Renal pelvis (tissue), 4 donors: Measurements from ENCODE around the gene BMPR1B. TPM values are rescaled to one million over a fixed set of nuclear protein-coding genes. Genes with fewer than 3 reads are reported as not detected.
A peak's percentile ranks its signal among the peaks of the same experiment; 100 is the strongest.
"Not testable (repeated sequence)": the region's sequence is repeated elsewhere in the genome, so short reads cannot be mapped to it uniquely, and the experiment has no call there.

Experiments
- DNase-seq: peaks from one replicate; pipeline ENCODE4 v3.0.0-alpha.2; 2013
- polyA plus RNA-seq, 3 donors: library from polyadenylated mRNA; unstranded; fragments of 120-200 nt; gene quantifications; one replicate each; pipeline ENCODE4 v1.2.1, GENCODE V29; 2013; ENCODE audit not compliant: insufficient read length in 3 of 3

BMPR1B gene
- polyA plus RNA-seq, 3 donors: 17.3 to 24.4 (median 18.2) TPM

GRCh38 chr4:95021099-95021498 lies 263.3 kb downstream of the BMPR1B start:
- DNase-seq: no peak

DNA sequence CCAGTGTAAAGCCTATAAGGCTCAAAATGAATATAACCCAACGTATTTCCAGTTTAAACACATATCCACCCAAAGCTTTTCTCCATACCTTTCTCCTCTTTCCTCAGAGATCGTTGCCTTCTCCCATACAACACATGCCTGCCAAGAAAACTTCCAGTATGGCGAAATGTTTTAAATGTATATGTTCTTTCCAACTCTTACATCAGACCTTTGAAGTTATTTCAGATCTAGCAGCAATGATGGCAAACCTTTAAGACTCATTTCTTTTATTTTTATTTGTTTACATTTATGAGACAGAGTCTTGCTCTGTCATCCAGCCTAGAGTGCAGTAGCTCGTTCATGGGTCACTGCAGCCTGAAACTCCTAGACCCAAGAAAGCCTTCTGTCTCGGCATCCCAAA lies 265.4 kb downstream of the BMPR1B start:
- DNase-seq: no peak

GRCh38 chr4:95027905-95028618 lies 270.3 kb downstream of the BMPR1B start:
- DNase-seq: no peak

- DNase-seq: no peak
Measured at GRCh38 chr4:95038791-95039190, 281.0 kb downstream of the BMPR1B start.

DNA sequence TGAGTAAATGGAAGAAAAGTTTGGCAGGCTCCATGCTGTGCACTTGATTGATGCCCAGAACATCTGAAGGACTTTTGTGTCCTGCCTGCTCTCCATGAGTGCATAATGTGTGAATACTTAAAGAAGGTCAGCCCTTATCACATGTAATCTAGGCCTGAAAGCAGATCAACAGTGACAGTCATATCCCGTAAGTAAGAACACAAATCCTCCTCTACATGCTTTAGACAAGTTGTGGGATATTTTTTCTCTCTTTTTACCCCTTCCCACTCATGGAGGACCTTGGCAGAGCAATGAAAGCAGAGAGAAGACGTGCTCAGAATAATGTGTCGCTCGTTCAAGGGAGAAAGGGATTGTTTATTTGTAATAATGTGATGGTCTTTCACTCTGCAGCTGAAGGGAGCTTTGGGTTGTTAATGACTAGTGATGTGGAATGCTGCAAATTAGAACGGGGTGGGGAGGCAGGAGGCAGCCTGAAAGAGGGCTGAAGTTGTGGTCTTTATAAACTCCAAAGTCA lies 286.6 kb downstream of the BMPR1B start:
- DNase-seq: no peak

GRCh38 chr4:95045429-95045828 lies 287.7 kb downstream of the BMPR1B start:
- DNase-seq: no peak

DNA sequence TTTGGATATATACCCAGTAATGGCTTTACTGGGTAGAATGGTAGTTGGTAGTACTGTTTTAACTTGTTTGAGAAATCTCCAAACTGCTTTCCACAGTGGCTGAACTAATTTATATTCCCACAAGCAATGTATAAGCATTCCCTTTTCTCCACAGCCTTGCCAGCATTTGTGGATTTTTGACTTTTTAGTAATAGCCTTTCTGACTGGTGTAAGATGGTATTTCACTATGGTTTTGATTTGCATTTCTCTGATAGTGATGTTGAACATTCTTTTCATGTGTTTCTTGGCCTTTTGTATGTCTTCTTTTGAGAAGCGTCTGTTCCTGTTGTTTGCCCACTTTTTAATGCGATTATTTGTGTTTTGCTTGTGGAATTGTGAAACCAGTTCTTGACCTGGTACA lies 290.5 kb downstream of the BMPR1B start:
- no peak for DNase-seq

- DNase-seq: no peak
Measured at GRCh38 chr4:95049551-95050233, 291.9 kb downstream of the BMPR1B start.

DNA sequence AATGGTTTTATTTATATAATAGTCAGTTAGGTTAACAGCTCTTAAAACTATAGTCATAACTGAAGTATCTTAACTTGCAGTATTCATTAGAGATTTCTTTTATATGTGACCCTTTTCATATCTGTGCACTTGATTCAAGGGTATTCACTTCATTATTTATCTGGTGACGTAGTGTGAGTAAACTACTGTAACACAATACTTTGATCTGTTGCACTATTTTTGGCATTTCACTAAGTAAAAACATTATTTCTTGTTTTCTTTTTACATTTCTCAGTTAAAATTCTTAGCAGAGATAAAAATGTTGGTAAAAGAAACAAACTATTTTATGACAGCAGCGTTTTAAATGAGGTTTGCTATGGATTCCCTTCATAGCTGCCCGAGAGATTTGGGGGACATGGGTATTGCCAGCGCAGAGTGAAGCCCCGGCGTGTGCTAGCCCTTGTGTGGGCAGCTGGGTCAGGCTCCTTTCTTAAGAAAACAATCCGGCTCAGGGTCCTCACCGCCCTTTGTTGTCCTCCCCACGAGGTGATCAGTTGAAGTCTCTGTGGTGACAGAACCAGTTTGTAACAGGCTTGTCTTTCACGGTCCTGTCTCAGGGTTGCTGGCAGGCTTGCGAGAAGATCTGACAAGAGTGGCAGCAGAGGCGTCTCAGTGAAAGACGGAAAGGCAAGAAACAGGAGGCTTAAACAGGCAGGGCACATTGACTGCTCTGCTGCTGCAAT lies 293.4 kb downstream of the BMPR1B start:
- DNase-seq: no peak

DNA sequence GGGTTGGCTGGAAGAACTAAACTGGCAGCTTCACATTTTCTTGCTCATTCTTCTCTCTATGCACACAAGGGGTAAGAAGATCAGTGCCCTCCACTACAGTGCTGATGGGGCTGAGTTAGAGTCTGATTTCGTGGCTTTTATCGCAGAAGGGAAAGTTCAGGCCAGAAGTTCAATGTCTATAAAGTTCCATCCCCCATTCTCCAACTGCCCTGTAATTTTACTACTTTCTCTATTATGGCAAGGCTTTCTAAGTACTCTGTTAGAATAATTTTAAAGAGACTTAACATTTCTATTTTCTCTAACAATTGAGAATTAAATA lies 293.9 kb downstream of the BMPR1B start:
- no peak for DNase-seq

DNA sequence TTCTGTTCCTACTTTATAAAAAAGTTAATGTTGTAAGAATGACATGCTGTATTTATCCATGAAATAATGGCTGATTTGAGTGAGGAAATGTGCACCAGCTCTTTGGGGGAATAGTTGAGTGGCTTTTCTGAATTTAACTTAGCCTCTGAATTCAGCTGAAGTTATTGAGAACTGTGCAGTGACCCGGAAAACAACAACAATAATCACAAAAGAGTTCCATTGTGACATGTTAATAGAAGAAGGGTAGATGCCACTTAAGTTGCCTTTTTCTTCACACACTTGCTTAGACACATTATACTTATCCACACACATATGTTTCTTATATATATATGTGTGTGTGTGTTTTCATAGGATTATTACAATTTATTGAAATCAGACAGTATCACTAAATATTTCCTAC lies 301.2 kb downstream of the BMPR1B start:
- no peak for DNase-seq

- DNase-seq: no peak
Measured at GRCh38 chr4:95059663-95060062, 301.9 kb downstream of the BMPR1B start.

DNA sequence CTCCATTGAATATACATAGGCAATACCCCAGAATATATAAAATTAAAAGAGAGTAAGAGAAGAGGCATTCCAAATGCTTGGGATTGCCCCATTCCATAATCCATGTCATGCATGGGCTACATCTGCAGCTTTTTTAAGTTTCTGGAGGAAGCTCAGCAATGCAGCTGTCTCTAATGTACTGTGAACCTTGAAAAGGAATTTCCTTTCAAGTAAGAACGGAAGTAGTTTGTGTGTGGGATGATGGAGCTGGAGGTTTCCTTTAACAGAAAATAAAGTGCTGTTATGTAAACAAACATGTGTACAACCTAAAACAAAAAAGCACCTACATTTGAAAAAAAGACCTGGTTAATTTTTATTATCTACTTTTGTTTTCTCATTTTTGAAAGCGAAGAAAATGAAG lies 303.5 kb downstream of the BMPR1B start:
- peak; percentile 58 for DNase-seq

- not testable (repeated sequence) for DNase-seq
Measured at GRCh38 chr4:95061801-95062200, 304.0 kb downstream of the BMPR1B start.

DNA sequence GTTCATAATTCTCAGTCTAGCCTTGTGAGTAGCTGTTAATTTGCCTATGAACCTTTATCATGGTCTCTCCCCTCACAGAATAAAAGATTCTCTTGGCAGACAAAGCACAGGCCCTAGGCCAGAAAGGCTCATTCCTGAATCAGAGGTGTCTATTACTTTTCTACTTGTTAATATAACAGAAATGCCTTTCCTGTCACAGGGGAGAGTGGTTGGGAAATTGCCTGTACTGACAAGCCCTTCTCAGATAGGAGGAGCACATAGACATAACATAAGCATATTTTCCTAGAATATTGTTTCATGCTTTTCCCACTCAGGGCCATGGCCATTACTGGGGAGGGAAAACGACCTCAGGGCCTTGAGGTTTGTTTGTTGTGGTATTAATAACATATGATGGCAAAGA lies 308.3 kb downstream of the BMPR1B start:
- DNase-seq: no peak

DNA sequence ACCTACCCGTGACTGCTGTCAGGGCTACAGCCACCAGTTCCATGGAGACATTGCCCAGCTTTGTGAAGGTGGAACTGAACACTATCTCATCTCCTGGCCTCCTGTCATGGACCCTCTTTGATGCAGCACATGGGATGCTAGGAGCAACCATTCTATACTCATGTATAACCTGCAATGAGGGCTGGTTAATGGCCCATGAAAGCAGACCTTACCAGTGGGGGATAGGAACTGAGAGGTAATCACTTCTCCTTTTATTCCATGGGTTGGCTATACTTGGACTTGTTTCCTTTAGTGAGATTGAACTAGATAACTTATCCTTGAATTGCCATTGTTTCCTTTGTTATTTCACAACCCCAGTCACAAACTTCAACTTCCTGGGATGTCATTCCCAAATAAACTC lies 310.6 kb downstream of the BMPR1B start:
- no peak for DNase-seq

- DNase-seq: no peak
Measured at GRCh38 chr4:95068818-95069478, 311.2 kb downstream of the BMPR1B start.

GRCh38 chr4:95071851-95072250 lies 314.1 kb downstream of the BMPR1B start:
- no peak for DNase-seq

DNA sequence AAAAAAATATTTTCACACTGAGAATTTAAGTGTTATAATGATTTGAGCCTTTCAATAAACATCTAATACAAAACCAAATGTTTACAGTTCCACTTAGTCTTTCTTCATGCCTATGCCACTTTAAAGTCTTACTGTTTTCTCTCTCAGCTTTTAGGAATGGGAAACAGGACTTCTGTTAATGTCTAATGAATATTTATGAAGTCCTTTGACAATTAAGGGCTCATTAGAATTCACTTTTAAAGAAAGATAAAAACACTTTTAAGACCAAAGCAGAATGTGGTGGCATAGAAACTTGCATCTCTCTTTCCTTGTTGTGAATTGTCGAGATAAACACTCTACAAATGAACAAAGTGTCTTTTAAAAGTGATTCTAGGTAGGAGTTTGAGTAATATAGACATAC lies 315.9 kb downstream of the BMPR1B start:
- DNase-seq: no peak

GRCh38 chr4:95077864-95078263 lies 320.1 kb downstream of the BMPR1B start:
- DNase-seq: no peak

DNA sequence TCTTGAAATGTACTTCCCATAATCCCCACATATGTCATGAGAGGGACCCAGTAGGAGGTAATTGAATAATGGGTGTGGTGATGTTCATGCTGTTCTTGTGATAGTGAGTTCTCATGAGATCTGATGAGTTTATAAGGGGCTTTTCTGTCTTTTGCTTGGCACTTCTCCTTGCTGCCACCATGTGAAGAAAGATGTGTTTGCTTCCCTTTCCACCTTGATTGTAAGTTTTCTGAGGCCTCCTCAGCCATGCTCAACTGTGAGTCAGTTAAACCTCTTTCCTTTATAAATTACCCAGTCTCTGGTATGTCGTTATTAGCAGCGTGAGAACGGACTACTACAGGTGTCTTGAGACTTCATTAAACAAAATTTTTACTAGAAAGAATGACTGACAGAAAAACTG lies 323.2 kb downstream of the BMPR1B start:
- no peak for DNase-seq

DNA sequence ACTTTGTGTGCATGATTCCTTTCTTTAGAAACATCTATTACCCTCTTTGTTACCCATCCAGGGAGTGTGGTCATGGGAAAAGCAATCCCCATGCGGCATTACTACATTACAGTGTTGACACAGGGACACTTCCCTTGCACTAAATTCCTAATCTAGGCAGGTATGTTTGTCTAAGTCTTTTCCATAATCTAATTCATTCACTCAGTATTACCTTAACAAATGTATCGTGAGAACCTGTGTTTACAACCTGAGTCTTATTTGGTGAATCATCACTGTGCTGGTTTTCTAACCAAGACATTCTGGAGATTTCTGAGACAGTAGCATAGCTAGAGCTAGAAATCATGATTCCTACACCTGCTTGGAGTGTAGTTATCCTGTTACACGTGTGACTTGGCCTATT lies 326.8 kb downstream of the BMPR1B start:
- no peak for DNase-seq
